GF-D8 (cell line): ENCODE measurements around the gene MGRN1.

ENCODE experiments used
- DNase-seq: peaks from one replicate; lab custom pipeline; 2025; lab: John Stamatoyannopoulos, UW

The MGRN1 gene

GRCh38 chr16:4654011-4654963 lies 29.7 kb downstream of the MGRN1 start:
- DNase-seq = no peak

GRCh38 chr16:4654964-4655590 lies 30.5 kb downstream of the MGRN1 start:
- DNase-seq = no peak

GRCh38 chr16:4655801-4656200 lies 31.2 kb downstream of the MGRN1 start:
- no peak for DNase-seq

DNA sequence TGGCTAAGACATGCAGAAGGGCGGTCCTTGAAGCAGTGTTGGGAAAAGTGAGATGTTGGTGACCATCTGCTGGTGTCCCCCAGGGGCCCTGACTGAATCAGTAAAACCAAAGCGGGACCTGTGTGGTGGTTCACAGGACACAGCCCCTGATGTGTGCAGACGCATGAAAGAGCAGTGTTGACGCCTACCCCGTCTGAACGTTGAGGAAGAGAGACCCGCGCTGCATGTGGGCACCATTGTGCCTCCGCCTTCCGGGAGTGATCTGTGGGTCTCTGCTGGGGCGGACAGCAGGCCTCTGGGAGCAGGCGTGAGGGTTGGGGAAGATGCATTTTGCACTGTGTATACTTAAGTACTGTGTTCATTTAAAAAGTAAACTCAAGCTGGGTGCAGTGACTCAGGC lies 31.6 kb downstream of the MGRN1 start:
- DNase-seq = no peak

DNA sequence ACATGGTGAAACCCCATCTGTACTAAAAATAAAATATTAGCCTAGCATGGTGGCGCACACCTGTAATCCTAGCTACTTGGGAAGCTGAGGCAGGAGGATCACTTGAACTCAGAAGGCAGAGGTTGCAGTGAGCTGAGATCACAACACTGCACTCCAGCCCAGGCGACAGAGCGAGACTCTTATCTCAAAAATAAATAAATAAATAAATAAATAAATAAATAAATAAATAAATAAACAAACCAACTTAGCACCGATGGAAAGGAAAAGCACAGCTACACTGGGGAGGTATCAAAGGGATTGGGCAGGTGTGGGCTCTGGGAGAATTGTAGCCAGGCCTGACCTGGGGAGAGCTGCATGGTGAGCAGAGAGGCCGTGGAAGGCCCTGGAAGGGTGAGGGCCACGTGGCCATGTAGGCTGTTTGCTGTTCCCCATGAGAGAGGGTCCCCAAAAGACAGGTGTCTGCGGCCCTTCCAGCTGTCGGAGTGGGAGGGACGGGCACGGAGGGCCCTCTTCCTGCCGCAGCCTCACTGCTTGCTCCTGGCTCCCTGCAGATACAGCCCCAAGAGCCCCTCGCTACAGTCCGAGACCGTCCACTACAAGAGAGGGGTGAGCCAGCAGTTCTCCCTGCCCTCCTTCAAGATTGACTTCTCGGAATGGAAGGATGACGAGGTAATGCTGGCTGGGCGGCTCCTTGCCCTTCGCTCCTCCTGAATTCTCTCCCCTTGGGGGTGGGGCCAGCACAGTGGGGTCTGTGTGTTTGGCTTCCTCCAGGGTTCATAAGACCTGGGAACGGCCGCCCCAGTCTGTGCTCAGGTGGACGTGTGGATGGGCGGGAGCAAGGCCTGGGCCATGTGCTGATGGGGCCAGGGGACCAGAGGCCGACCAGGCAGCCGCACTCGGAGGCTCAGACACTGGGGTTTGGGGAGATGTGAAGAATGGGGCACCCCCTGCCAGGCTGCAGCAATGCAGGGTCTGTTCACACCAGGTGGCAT lies 32.4 kb downstream of the MGRN1 start:
- no peak for DNase-seq

- no peak for DNase-seq
Measured at GRCh38 chr16:4659363-4660353, 35.0 kb downstream of the MGRN1 start.

GRCh38 chr16:4660454-4661007 lies 35.9 kb downstream of the MGRN1 start:
- DNase-seq = no peak

DNA sequence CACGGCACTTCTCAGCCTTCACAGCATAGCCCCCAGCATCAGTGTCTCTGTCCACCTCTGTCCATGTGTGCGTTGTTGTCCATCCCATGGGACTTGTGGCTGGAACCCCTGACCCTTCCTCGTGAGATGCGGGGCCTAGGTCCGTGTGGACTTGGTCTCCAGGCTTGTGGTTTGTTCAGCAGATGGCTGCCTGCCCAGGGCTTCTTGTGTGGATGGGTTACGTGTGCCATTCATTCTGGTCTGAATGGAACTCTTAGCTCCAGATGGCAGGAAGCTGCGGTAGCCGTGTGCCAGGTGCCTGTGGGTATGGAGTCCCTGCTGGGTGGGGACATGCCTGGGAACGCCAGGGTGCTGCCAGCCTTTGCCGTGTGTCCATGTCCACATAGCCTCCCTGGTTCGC lies 37.0 kb downstream of the MGRN1 start:
- DNase-seq = peak; percentile 65

DNA sequence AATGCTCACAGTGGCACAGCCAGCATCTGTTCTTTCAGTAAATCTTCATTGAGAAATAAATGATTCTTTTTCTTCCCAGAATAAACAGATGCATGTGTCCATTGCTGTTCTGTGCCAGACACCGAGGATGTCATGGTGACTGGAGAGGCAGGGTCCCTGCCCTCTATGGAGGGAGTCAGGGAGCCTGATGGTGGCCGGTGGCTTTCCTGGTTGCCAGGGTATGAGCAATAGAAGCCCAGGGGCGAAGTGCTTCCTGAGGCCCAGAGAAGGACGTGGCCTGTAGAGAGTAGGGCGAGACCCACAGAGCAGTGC lies 38.8 kb downstream of the MGRN1 start:
- DNase-seq = no peak

DNA sequence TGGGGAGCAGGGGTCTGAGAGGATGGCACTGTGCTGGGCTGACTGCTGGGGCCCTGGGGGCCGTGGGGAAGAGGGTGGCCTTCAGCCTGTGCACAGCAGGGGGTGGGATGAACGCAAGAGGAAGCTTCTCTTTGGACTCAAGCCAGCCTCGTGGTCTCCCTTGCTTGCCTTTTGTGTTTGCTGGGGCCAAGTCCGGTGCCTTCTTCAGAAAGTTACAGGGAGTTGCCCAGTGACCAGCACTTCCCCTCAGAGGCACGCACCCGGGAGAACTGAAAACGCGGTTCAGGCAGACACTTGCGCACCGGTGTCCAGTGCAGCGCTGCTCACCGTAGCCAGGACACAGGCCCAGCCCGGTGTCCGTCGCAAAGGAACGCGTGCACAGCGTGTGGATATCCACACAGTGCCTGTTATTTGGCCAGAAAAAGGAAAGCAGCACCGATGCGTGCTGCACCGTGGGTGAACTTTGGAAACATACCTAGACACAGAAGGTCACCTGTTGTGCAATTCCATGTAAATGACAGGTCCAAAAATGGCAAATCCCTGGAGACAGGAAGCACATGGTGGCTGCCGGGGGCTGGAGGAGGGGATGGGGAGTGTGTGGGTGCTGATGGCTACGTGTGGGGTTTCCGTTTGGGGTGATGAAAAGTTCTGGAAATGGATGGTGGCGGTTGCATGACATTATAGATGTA lies 39.3 kb downstream of the MGRN1 start:
- peak; percentile 90 for DNase-seq

- DNase-seq = peak; percentile 76
Measured at GRCh38 chr16:4664538-4665418, 40.2 kb downstream of the MGRN1 start.

DNA sequence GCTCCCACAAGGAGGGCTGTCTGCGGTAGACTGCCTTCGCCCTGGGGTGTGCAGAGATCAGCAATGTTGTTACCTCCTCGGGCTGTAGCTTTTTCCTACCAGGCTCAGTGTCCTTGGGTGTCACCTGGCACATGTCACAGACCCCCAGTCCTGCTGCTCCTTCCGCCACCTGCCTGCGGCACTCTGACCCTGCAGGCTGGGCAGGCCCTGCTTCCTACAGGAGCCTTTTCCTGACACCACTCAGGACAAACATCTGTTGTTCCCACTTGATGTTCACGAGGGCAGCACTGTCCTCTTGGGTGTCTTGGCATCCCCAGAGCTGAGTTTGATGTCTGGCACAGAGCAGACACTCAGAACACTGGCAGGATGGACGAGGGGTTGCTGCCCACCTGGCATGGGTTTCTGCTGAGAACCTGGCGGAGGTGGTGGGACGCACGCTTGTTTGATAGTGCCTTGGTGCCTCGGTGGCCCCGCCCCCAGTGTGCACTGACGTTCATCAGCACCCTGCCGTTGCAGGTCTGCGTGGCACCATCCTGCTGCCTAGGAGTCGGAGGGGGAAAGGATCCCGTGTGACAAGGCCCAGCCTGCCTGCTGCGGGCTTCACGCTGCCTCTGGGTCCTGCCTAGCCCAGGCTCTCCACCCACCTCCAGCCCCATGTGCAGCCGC lies 42.0 kb downstream of the MGRN1 start:
- DNase-seq = no peak

DNA sequence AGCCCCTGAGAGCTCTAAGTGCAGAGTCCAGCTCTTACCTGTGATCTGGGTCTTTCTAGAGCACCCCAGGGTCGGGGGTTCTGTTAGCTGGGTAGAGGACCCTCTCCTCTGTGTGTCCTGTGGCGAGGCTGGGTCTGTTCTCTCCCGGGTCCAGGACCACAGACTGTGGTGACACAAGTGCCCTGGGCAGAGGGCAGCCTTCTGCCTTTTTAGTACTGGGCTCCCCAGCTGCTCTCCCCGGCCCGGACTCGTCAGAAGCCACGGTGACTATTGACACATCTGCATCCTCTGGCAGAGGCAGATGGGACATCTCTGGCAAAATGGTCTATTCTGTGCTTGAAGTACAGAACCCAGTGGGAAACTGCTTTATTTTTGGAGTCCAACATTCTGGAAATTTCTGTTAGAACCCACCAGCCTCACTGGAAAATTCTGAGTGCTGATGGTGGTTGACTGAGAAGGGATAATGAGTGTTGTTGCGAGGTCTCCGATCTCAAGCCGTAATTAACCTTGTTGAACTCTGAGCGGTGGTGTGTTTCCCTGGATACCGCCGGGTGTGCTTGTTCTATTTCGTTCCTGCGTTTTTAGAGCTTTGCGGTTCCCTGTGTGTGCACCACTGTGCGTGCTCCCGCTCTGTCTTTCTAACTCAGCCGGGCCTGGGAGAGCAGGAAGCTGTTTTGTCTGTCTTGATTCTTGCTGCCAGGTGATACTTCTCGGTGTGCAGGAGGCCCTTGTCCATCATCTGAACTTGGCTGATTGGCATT lies 42.8 kb downstream of the MGRN1 start:
- DNase-seq = no peak

GRCh38 chr16:4668313-4668960 lies 43.8 kb downstream of the MGRN1 start:
- DNase-seq = no peak

GRCh38 chr16:4673387-4674046 lies 48.9 kb downstream of the MGRN1 start:
- DNase-seq = no peak

GRCh38 chr16:4674926-4675530 lies 50.4 kb downstream of the MGRN1 start:
- DNase-seq = no peak
